ENCODE measurements around the gene MSANTD3. TPM values are rescaled to one million over a fixed set of nuclear protein-coding genes. Genes with fewer than 3 reads are reported as not detected.
A peak's percentile ranks its signal among the peaks of the same experiment; 100 is the strongest.
"Not testable (repeated sequence)": the region's sequence is repeated elsewhere in the genome, so short reads cannot be mapped to it uniquely, and the experiment has no call there.

MSANTD3 gene
- polyA plus RNA-seq, 1 donor = 17.4 TPM

DNA sequence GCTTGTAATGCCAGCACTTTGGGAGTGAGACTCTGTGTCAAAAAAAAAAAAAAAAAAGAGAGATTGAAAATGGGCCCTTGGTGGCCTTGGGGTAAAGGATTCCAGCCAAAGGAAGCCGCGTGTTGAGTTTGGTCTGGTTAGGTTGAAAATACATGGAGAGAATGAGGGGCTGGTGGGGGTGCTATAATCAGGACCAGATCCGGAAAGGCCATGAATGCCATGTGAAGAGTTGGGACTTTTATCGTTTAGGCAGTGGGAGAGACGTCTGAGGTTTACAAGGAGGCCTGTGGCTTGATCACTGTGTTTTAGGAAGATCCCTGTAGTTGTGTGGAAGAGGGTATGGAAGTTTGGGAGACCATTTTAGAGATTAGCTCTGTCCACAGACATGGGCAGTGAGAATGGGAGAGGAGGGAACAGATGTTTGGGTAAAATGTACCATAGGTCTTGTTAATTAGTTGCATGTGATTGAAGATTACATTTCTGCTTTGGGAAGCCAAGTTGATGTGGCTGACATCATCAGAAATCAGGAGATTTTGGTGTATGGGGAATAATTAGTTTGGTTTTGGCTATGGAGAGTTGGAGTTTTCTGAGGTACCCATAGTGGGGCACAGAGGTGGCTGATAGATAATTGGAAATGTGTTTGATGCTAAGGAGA lies 3.5 kb downstream of the MSANTD3 start:
- DNase-seq = no peak

DNA sequence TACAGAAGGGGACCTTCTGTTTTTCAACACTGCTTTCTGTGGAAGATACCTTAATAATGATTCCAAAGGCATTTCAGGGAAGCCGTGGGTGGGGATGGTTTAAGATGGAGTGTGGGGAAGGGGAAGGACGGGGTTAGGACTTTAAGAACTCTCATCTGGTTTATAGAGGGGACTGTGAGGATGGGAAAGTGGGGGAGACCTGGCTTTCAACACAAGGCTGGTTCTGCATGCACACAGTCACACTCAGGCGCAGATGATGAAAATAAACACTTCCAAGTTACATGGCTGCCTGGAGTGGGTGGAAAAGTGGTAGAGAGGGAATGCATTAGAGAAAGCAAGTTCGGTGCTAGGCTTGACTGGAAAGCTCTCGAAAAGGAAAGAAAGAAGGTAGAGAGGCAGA lies 4.9 kb downstream of the MSANTD3 start:
- DNase-seq = no peak

DNA sequence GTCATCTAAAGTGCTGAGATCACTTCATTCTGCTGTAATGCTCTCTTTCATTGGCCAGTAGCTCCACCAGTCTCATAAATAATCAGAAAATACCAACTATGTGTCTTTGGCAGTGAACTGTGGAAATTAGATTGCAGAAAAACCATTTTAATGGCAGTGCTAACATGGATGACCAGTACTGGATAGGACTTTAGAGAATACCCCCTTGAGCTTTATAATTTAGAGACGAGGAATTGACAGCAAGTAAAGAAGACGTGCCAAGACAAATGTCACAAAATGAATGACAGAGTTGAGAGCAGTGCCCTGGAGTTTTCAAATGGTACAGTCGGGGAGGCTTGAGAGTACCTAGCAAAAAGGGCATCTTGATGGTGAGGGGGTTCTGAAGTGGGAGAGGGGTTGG lies 5.8 kb downstream of the MSANTD3 start:
- DNase-seq = no peak

DNA sequence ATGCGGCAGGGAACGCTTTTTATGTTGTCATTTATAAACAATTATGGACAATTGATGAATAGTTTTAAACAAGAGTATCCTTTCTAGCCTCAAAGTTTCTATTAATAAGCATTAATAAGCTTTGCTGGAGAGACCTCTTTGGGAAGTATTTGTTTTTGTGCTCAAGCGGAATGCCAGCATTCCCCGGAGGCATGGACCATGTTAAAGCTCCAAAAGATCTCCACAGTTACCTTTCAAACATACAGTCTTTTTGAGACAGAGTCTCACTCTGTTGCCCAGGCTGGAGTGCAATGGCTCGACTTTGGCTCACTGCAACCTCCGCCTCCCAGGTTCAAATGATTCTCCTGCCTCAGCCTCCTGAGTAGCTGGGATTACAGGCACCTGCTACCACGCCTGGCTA lies 9.6 kb downstream of the MSANTD3 start:
- no peak for DNase-seq

- DNase-seq = peak; percentile 47
Measured at GRCh38 chr9:100437860-100438805, 11.2 kb downstream of the MSANTD3 start.

DNA sequence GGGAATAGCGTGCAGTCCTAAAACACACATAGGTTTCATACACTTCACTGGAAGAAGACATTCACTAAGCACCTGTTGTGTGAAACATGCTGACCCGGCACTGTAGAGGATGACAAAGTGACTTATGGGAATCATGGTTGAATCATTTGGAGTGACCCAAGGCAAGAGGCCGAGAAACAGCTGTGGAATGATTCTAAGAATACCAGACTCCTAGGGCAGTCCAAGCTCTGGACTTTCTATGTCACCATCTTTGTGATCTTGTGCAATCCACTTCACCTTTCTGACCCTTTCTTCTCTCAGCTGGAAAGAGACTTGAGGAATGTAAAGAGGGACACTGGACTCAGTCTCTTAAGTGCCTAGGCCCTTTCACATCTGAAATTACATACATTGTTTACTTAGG lies 13.1 kb downstream of the MSANTD3 start:
- no peak for DNase-seq

GRCh38 chr9:100440487-100440886 lies 13.5 kb downstream of the MSANTD3 start:
- DNase-seq = not testable (repeated sequence)

DNA sequence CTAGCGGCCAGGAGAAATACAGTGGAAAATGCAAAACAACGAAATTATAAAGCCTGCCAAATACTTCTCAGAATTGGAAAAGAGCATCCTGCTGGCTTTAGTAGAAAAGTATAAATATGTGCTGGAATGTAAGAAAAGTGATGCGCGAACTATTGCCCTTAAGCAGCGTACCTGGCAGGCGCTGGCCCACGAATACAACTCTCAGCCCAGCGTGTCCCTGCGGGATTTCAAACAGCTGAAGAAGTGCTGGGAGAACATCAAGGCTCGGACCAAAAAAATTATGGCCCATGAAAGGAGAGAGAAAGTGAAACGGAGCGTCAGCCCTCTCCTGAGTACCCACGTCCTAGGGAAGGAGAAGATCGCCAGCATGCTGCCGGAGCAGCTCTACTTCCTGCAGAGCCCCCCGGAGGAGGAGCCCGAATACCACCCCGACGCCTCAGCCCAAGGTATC lies 15.0 kb downstream of the MSANTD3 start:
- peak; percentile 70 for DNase-seq

GRCh38 chr9:100443781-100444768 lies 17.1 kb downstream of the MSANTD3 start:
- no peak for DNase-seq

DNA sequence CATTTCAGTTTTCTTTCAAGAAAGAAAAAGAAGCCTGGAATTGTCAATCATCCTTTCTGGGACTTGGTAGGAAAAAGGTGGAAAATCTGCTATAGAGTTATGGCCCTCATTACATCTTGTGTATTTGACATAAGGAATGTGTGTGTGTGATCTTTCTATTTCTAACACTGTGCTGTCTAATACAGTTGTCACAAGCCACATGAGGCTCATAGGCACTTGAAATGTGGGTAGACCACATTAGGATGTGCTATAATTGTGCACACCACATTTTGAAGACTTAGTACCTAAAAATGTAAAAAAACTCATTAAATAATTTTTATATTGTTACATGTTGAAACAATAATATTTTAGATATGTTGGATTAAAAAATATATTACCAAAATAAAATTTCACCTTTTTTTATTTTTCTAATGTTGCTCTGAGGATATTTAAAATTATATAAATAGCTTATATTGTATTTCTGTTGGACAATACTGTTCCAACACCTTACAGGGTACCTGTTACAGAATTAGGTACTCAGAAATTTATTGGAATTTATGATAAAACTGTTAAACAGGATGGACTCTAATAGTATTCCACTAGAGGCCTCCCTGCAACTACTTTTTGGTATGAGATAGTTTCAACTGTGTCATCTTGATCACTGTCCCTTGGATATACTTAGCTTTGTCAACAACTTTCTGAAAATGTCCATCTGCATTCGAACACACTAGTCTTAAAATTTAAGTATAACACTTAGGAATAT lies 18.4 kb downstream of the MSANTD3 start:
- DNase-seq = no peak

DNA sequence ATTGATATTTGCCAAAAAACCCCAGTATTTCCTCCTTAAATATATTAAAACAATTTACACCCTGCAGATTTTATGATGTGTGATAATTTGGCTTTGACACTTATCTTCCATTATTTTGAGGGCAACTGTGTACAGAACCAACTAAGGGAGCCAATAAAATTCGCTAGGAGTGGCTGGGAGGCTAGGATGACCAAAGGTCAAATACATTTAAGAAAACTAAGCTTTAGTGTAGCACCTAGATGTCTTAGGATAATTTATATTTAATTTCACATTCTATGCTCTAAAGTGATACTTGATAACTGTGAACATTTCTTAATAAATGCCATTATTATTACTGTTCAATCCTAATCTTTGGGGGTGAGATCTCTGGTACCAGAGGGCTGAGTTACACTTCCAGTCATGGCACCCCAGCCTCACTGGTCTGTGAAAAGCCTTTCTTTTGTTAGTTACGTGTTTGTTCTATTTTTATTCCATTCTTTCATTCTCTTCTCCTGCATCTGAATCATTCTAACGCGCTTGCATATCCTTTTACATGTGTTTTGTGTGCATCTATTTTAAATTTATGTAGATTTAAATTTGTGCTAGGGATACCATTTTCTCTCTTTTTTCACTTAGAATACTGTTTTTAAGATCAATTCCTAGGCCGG lies 19.1 kb downstream of the MSANTD3 start:
- no peak for DNase-seq

GRCh38 chr9:100447041-100447440 lies 20.1 kb downstream of the MSANTD3 start:
- no peak for DNase-seq

DNA sequence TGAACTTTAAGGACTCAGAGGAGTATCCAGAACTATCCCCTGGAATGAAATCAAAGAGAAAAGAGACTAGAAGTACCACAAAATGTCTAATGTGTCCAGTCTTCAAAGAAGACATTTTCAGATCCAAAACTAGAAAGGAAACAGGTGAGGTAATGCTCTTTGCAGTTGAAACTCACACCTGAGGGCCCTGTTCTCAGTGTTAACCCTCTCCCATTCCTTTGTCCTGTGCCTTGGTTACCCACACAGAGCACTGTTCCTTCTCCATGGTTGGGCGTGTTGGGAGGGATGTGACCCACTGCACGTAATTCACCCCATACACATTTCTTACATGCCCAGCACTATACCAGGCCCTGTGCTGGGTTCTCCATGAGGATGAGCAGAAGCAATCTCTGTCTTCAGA lies 21.3 kb downstream of the MSANTD3 start:
- no peak for DNase-seq

- no peak for DNase-seq
Measured at GRCh38 chr9:100449420-100449819, 22.5 kb downstream of the MSANTD3 start.

DNA sequence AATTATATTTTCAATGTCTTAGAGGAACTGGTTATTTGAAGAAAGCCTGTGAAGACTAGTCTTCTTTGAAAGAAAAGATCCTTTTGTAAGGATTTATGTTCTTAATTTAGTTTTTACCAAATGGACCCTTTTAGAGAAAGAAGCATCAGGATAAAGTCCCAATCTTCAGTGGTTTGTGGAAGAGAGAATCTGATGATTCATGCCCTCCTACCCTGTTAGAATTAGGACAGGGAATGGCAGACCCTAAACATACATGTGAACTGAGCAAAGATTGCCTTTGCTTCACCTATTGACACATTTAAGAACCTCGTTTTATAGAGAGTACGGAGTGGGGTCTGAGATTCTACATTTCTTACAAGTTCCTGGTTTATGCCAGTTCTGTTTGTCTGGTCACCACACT lies 26.0 kb downstream of the MSANTD3 start:
- no peak for DNase-seq

DNA sequence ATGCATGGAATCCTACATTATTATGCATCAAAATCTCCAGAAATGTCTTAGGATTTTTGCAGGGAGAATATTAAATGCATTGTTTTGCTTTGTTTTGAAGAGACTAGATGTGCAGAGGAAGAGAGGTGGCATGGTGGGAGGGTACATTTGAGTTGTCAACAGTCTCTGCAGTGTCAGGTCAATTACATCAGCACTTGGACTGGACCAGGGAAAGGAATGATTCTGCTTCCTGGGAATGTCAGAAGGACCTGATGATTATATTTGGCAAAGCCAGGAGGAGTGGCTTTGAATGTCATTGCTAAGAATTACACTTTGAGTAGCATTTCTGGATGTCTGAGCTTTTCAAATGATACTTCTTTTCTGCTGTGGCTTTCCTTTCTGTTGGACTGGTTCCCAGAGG lies 28.5 kb downstream of the MSANTD3 start:
- DNase-seq = no peak

DNA sequence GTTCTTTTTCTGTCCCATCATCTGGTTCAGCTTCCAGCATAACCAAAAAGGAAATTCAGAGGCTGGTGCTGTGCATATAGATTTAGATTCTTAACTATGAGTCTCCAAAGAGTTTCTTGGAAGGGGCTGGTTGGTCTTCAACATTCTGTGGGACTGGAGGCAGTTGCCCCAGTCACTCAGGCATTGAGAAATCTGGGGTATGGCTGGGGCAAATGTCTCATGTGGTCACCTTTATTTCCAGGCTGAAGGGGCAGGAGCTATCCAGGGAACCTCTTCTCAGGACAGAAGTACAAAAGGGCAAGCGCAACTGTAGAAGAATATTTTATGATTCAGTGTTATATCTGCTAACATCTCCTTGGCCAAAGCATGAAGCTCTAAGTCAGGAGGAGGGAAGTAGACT lies 30.6 kb downstream of the MSANTD3 start:
- DNase-seq = no peak

- no peak for DNase-seq
Measured at GRCh38 chr9:100459963-100460362, 33.0 kb downstream of the MSANTD3 start.

DNA sequence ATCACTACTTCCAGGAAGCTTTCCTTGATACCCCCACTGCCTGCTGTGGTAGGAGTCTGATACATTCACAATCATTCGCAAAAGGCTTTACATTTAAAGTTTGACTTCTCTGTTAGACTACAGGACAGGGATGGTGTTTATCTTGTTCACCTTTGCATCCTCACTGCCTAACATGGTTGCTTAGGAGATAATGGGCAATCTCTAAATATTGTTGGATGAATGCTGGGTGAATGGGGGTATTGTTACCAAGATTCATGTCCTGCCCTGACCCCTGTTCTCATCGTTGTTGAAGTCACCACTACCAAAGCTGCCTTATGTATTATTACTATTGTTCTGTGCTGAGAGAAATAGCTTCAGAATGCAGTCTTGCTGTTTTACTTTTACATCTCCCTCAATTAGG lies 38.3 kb downstream of the MSANTD3 start:
- DNase-seq = no peak

GRCh38 chr9:100465761-100466160 lies 38.8 kb downstream of the MSANTD3 start:
- no peak for DNase-seq

- no peak for DNase-seq
Measured at GRCh38 chr9:100466171-100466828, 39.4 kb downstream of the MSANTD3 start.
